KMS-11 (cell line): ENCODE results near the gene ITPRIPL2.

Experiments used
- H2AFZ ChIP-seq: fragments of 200-600 bp; sonication (generic); 2 replicates; pipeline ENCODE4 v1.6.1; 2016; ENCODE audit warnings: antibody characterized with exemption, mixed run types, low read depth
- H3K27ac ChIP-seq: fragments of 200-600 bp; sonication (generic); 2 replicates; pipeline ENCODE4 v1.6.1; 2016; ENCODE audit warnings: mild to moderate bottlenecking, mixed run types
- H3K27me3 ChIP-seq: fragments of 200-600 bp; sonication (generic); 2 replicates; pipeline ENCODE4 v1.6.1; 2017; ENCODE audit warnings: mild to moderate bottlenecking, low read depth, mixed run types, moderate library complexity; ENCODE audit not compliant: insufficient read depth
- H3K36me3 ChIP-seq: fragments of 200-600 bp; sonication (generic); 2 replicates; pipeline ENCODE4 v1.6.1; 2017; ENCODE audit warnings: mild to moderate bottlenecking, mixed run types; ENCODE audit not compliant: insufficient read depth
- H3K4me1 ChIP-seq: fragments of 200-600 bp; sonication (generic); 2 replicates; pipeline ENCODE4 v1.6.1; 2016; ENCODE audit warnings: mild to moderate bottlenecking, low read depth, mixed run types; ENCODE audit not compliant: poor library complexity, severe bottlenecking
- H3K4me2 ChIP-seq: fragments of 200-600 bp; sonication (generic); 2 replicates; pipeline ENCODE4 v1.7.0; 2016; ENCODE audit warnings: mild to moderate bottlenecking, mixed run types
- H3K4me3 ChIP-seq: fragments of 200-600 bp; sonication (generic); IDR thresholded peaks from 2 replicates; pipeline ENCODE4 v1.6.1; 2017; ENCODE audit warnings: low read depth, low read length, mixed read lengths; ENCODE audit not compliant: insufficient read depth
- H3K79me2 ChIP-seq: fragments of 200-600 bp; sonication (generic); 2 replicates; pipeline ENCODE4 v1.6.1; 2016; ENCODE audit warnings: low read depth, mixed run types; ENCODE audit not compliant: insufficient read depth
- H3K9ac ChIP-seq: fragments of 200-600 bp; sonication (generic); 2 replicates; pipeline ENCODE4 v1.6.1; 2016; ENCODE audit warnings: mild to moderate bottlenecking, mixed run types
- H4K20me1 ChIP-seq: fragments of 200-600 bp; sonication (generic); 2 replicates; pipeline ENCODE4 v1.6.1; 2016; ENCODE audit warnings: mild to moderate bottlenecking, mixed run types; ENCODE audit not compliant: insufficient read depth
- TF ChIP-seq, protein P1 (sequence below): fragments of 200-600 bp; sonication (generic); conservative IDR thresholded peaks from 2 replicates; pipeline ENCODE4 v1.6.1; 2017; ENCODE audit warnings: low read depth, mild to moderate bottlenecking, antibody characterized with exemption, low read length, moderate library complexity, mixed read lengths

Gene ITPRIPL2

DNA sequence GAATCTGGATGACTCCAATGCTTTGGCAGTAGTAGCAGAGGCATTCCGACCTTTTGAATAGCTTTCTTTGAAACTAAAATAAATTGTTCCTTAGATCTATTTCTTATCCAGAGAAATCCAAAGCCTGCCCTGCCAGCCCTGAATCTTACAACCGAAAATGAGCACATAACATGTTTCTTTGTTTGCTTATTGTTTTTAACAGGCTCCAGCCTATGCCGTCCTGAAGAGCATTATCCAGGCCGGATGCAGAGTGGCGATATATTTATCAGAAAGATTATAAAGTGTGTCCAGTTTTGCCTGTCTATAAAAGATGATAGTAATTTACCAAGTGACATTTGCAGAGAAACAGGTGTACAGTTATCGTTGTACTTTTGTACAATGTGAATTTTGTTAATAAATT is 35.9 kb upstream of the ITPRIPL2 start:
- Histone ChIP-seq H3K4me1 (no peaks in the 10 kb centered on the region), H2AFZ (no peak overlapping the region), H3K36me3 (no peaks in the 10 kb centered on the region), H3K79me2 (no peaks in the 10 kb centered on the region), H3K27ac (no peak overlapping the region), H3K4me3 (no peak overlapping the region), H3K4me2 (no peak overlapping the region), H4K20me1 (no peaks in the 10 kb centered on the region), H3K27me3 (no peaks in the 10 kb centered on the region), H3K9ac (no peak overlapping the region)
- TF ChIP-seq, protein P1, sequence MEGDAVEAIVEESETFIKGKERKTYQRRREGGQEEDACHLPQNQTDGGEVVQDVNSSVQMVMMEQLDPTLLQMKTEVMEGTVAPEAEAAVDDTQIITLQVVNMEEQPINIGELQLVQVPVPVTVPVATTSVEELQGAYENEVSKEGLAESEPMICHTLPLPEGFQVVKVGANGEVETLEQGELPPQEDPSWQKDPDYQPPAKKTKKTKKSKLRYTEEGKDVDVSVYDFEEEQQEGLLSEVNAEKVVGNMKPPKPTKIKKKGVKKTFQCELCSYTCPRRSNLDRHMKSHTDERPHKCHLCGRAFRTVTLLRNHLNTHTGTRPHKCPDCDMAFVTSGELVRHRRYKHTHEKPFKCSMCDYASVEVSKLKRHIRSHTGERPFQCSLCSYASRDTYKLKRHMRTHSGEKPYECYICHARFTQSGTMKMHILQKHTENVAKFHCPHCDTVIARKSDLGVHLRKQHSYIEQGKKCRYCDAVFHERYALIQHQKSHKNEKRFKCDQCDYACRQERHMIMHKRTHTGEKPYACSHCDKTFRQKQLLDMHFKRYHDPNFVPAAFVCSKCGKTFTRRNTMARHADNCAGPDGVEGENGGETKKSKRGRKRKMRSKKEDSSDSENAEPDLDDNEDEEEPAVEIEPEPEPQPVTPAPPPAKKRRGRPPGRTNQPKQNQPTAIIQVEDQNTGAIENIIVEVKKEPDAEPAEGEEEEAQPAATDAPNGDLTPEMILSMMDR = no peak

DNA sequence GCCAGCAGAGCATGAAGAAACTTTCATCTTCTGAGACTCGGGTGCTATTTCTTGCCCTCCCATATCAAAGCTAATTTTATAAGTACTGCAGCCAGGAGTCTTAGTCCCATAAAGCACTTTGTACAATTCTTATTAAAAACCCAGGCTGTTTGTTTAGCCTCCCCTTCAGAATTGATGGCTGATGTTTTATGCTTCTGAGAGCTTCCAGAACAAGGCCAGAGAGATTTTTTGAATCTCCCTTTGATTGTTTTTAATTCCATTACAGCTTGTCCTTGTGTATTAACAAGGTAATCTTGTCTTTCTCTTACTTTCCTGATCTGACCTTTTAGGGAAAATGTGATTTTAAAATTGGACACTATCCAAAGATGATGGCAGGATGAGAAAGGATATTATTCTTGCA is 30.1 kb upstream of the ITPRIPL2 start:
- Histone ChIP-seq H2AFZ (no peak overlapping the region), H3K4me2 (no peak overlapping the region), H3K27me3 (no peaks in the 10 kb centered on the region), H4K20me1 (no peaks in the 10 kb centered on the region), H3K9ac (no peak overlapping the region), H3K27ac (no peak overlapping the region), H3K36me3 (no peaks in the 10 kb centered on the region), H3K4me1 (no peaks in the 10 kb centered on the region), H3K79me2 (no peaks in the 10 kb centered on the region), H3K4me3 (no peak overlapping the region)
- TF ChIP-seq, protein P1 = no peak

DNA sequence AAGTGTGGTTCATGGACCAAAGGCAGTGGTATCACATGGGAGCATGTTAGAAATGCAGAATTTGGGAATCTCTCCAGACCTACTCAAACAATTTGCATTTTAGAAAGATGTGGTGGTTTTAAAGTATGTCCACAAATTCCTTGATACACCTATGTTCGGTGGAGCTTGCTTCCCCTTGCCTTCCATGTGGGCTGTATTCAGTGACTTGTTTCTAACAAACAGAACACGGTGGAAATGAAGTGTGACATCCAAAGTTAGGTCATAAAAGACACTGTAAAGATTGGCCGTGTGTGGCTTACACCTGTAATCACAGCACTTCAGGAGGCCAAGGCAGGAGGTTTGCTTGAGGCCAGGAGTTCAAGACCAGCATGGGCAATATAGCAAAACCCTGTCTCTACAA is 29.6 kb upstream of the ITPRIPL2 start:
- H3K9ac ChIP-seq = no peak overlapping the region

DNA sequence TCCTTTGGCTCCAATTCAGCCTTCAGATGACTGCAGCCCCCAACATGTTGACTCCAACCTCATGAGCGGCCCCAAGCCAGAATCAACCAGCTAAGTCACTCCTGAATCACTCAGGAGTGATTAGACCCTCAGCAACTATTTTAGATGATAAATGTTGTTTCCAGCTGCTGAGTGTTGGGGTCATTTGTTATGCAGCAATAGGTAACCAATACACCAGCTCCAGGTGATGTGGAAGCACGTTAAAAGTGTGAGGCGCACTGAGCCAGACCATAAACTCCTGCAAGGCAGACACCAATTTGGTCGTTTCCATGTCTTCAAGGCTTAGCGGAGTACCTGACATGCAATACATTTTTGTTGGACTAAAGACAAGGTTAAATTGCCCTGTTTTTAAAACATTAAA is 28.9 kb upstream of the ITPRIPL2 start:
- Histone ChIP-seq H3K4me3 (no peak overlapping the region), H3K79me2 (no peaks in the 10 kb centered on the region), H3K9ac (no peak overlapping the region), H4K20me1 (no peaks in the 10 kb centered on the region), H2AFZ (no peak overlapping the region), H3K36me3 (no peaks in the 10 kb centered on the region), H3K4me2 (no peak overlapping the region), H3K27ac (no peak overlapping the region), H3K4me1 (no peaks in the 10 kb centered on the region), H3K27me3 (no peaks in the 10 kb centered on the region)
- TF ChIP-seq, protein P1 = no peak

More for the DNA sequence above, 29.6 kb upstream of the ITPRIPL2 start:
- TF ChIP-seq, protein P1 = no peak
- Histone ChIP-seq H3K27me3 (no peaks in the 10 kb centered on the region), H3K79me2 (no peaks in the 10 kb centered on the region), H3K4me3 (no peak overlapping the region), H4K20me1 (no peaks in the 10 kb centered on the region), H3K4me1 (no peaks in the 10 kb centered on the region), H3K36me3 (no peaks in the 10 kb centered on the region), H2AFZ (no peak overlapping the region), H3K4me2 (no peak overlapping the region), H3K27ac (no peak overlapping the region)
